HCT116 (cell line): ENCODE measurements around the gene PRSS21.

Experiments used
- ELF1 ChIP-seq: IDR thresholded peaks from 2 replicates; pipeline ENCODE4 v1.6.1; 2012; ENCODE audit warnings: low read depth, borderline replicate concordance
- POLR2A ChIP-seq: IDR thresholded peaks from 2 replicates; pipeline ENCODE4 v1.7.0; 2011; ENCODE audit warnings: borderline replicate concordance; ENCODE audit not compliant: insufficient read depth, insufficient read length; ENCODE audit errors: extremely low read depth
- REST ChIP-seq: IDR thresholded peaks from 2 replicates; pipeline ENCODE4 v1.6.1; 2012; ENCODE audit warnings: low read depth
- SIN3A ChIP-seq: IDR thresholded peaks from 2 replicates; pipeline ENCODE4 v1.6.1; 2012; ENCODE audit warnings: low read depth
- ZFX ChIP-seq: fragments of 450-650 bp; IDR thresholded peaks from 2 replicates; pipeline ENCODE4 v1.6.1; 2017
- TF ChIP-seq, protein P1 (sequence below), 3 experiments: fragments of 200-600 bp in 1 of 3; sonication (generic) in 1 of 3; IDR thresholded peaks in 2 of 3; conservative IDR thresholded peaks in 1 of 3; 2 replicates each; pipeline ENCODE4 v1.5.1; 2012 to 2017; ENCODE audit warnings: low read depth in 2 of 3, low read length in 2 of 3, antibody characterized with exemption in 1 of 3, borderline replicate concordance in 1 of 3, control low read depth in 1 of 3, mild to moderate bottlenecking in 1 of 3, mixed read lengths in 1 of 3, mixed run types in 1 of 3, moderate library complexity in 1 of 3; ENCODE audit not compliant: insufficient read depth in 1 of 3
- TF ChIP-seq, protein P2 (sequence below): IDR thresholded peaks from 2 replicates; pipeline ENCODE4 v1.6.1; 2012

DNA sequence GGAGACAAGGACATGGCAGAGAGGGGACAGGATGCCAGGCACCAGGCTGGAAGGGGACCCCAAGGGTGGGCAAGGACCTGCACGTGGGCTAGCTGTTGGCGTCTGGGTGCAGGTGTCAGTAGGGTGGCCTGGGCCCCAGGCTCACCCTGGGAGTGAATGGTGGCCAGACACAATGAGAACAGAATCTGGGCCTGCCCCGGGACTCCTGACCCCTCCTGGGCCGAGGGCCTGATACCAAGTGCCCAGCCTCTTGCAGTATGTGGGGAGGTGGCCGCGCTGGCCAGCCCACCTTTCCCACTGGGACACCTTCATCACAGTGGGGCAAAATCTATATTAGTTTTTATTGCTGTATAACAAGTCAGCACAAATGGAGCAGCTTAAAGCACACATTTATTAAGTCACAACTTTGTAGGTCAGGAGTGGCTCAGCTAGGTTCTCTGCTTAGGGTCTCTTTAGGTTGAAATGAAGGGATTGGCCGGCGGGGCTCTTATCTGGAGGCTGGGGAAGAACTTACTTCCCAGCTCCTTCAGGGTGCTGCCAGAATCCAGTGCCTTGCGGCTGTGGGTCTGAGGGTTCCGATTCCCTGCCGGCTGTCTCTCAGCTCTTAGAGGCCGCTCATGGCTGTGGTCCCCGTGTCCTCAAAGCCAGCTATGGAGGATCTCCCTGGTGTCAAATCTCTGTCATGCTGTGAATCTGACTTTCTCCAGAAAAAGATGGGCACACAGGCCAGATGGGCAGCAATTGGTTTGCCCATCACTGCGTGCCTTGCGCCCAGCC, 33.3 kb upstream of the PRSS21 start:
- no peak for TF ChIP-seq SIN3A
- no peak for TF ChIP-seq POLR2A
- TF ChIP-seq, protein P1, sequence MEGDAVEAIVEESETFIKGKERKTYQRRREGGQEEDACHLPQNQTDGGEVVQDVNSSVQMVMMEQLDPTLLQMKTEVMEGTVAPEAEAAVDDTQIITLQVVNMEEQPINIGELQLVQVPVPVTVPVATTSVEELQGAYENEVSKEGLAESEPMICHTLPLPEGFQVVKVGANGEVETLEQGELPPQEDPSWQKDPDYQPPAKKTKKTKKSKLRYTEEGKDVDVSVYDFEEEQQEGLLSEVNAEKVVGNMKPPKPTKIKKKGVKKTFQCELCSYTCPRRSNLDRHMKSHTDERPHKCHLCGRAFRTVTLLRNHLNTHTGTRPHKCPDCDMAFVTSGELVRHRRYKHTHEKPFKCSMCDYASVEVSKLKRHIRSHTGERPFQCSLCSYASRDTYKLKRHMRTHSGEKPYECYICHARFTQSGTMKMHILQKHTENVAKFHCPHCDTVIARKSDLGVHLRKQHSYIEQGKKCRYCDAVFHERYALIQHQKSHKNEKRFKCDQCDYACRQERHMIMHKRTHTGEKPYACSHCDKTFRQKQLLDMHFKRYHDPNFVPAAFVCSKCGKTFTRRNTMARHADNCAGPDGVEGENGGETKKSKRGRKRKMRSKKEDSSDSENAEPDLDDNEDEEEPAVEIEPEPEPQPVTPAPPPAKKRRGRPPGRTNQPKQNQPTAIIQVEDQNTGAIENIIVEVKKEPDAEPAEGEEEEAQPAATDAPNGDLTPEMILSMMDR (IDR thresholded peaks at IDR 0.05 in 2 of 3, conservative IDR thresholded peaks at IDR 0.05 in 1 of 3; ENCODE audit: borderline replicate concordance in 1 of 3, insufficient read depth in 1 of 3, low read depth in 2 of 3, low read length in 2 of 3) = no peak
- TF ChIP-seq, protein P2, sequence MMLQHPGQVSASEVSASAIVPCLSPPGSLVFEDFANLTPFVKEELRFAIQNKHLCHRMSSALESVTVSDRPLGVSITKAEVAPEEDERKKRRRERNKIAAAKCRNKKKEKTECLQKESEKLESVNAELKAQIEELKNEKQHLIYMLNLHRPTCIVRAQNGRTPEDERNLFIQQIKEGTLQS = no peak
- no peak for TF ChIP-seq ELF1
- TF ChIP-seq REST = no peak
- TF ChIP-seq ZFX = no peak
